ENCODE data around the gene PRX.

DNA sequence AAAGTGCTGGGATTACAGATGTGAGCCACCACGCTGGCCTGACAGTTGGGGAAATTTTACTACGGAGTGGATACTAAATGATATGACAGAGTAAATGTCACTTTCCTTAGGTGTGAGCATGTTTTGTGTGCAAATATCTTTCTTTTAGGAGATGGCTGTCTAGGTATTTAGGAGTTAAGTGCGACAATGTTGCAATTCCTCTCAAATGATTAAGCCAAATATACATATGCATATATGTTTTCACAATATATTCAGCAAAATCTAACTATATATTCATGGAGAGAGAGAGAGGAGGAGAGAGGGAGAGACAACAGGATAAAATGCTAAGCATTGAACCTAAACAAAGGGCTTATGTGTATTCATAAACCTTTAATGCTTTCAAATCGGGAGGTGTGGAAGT is 36.3 kb upstream of the PRX start:
- TF ChIP-seq, protein P1, sequence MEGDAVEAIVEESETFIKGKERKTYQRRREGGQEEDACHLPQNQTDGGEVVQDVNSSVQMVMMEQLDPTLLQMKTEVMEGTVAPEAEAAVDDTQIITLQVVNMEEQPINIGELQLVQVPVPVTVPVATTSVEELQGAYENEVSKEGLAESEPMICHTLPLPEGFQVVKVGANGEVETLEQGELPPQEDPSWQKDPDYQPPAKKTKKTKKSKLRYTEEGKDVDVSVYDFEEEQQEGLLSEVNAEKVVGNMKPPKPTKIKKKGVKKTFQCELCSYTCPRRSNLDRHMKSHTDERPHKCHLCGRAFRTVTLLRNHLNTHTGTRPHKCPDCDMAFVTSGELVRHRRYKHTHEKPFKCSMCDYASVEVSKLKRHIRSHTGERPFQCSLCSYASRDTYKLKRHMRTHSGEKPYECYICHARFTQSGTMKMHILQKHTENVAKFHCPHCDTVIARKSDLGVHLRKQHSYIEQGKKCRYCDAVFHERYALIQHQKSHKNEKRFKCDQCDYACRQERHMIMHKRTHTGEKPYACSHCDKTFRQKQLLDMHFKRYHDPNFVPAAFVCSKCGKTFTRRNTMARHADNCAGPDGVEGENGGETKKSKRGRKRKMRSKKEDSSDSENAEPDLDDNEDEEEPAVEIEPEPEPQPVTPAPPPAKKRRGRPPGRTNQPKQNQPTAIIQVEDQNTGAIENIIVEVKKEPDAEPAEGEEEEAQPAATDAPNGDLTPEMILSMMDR (optimal IDR thresholded peaks at IDR 0.05 in 1 of 3, IDR thresholded peaks at IDR 0.05 in 1 of 3, conservative IDR thresholded peaks at IDR 0.05 in 1 of 3; ENCODE audit: extremely low read depth in 1 of 3, insufficient read depth in 2 of 3, low read length in 3 of 3): no peak
- no peak for TF ChIP-seq EZH2 (IDR thresholded peaks at IDR 0.05; ENCODE audit: low read length)

All from keratinocyte (primary cell).